ENCODE data around the gene MYH7.

Gene MYH7

GRCh38 chr14:23405096-23405495 is 30.4 kb downstream of the MYH7 start:
- no peak overlapping the region for H3K4me3 ChIP-seq (ENCODE audit: low read depth, low read length)
- TF ChIP-seq MAX (IDR thresholded peaks at IDR 0.05; ENCODE audit: low read depth, low read length), result no peak
- TF ChIP-seq CTCF (IDR thresholded peaks at IDR 0.05; ENCODE audit: low read depth, low read length), result no peak
- TF ChIP-seq POLR2A (IDR thresholded peaks at IDR 0.05; ENCODE audit: extremely low read depth, insufficient read length), result no peak
- no peak for TF ChIP-seq MYC (IDR thresholded peaks at IDR 0.05; ENCODE audit: low read depth, low read length)
- no peak for DNase-seq (ENCODE audit: low read depth)

GRCh38 chr14:23404331-23404900 is 31.0 kb downstream of the MYH7 start:
- TF ChIP-seq MAX (IDR thresholded peaks at IDR 0.05; ENCODE audit: low read depth, low read length) (no peak), POLR2A (IDR thresholded peaks at IDR 0.05; ENCODE audit: extremely low read depth, insufficient read length) (no peak), MYC (IDR thresholded peaks at IDR 0.05; ENCODE audit: low read depth, low read length) (no peak), CTCF (IDR thresholded peaks at IDR 0.05; ENCODE audit: low read depth, low read length) (no peak)
- no peak for DNase-seq (ENCODE audit: low read depth)
- no peak overlapping the region for H3K4me3 ChIP-seq (ENCODE audit: low read depth, low read length)

GRCh38 chr14:23403908-23404307 is 31.6 kb downstream of the MYH7 start:
- no peak overlapping the region for H3K4me3 ChIP-seq (ENCODE audit: low read depth, low read length)
- DNase-seq (ENCODE audit: low read depth), result no peak
- TF ChIP-seq CTCF (IDR thresholded peaks at IDR 0.05; ENCODE audit: low read depth, low read length), result no peak
- no peak for TF ChIP-seq MAX (IDR thresholded peaks at IDR 0.05; ENCODE audit: low read depth, low read length)
- TF ChIP-seq MYC (IDR thresholded peaks at IDR 0.05; ENCODE audit: low read depth, low read length), result no peak
- no peak for TF ChIP-seq POLR2A (IDR thresholded peaks at IDR 0.05; ENCODE audit: extremely low read depth, insufficient read length)

GRCh38 chr14:23403139-23403438 is 32.4 kb downstream of the MYH7 start:
- TF ChIP-seq CTCF (IDR thresholded peaks at IDR 0.05; ENCODE audit: low read depth, low read length), result no peak
- no peak for TF ChIP-seq POLR2A (IDR thresholded peaks at IDR 0.05; ENCODE audit: extremely low read depth, insufficient read length)
- no peak for TF ChIP-seq MYC (IDR thresholded peaks at IDR 0.05; ENCODE audit: low read depth, low read length)
- no peak for TF ChIP-seq MAX (IDR thresholded peaks at IDR 0.05; ENCODE audit: low read depth, low read length)
- DNase-seq (ENCODE audit: low read depth), result no peak
- H3K4me3 ChIP-seq (ENCODE audit: low read depth, low read length), result no peak overlapping the region

GRCh38 chr14:23402296-23403138 is 32.9 kb downstream of the MYH7 start:
- TF ChIP-seq CTCF (IDR thresholded peaks at IDR 0.05; ENCODE audit: low read depth, low read length) (no peak), POLR2A (IDR thresholded peaks at IDR 0.05; ENCODE audit: extremely low read depth, insufficient read length) (no peak), MAX (IDR thresholded peaks at IDR 0.05; ENCODE audit: low read depth, low read length) (no peak), MYC (IDR thresholded peaks at IDR 0.05; ENCODE audit: low read depth, low read length) (no peak)
- DNase-seq (ENCODE audit: low read depth), result no peak
- H3K4me3 ChIP-seq (ENCODE audit: low read depth, low read length), result no peak overlapping the region

Measured in NB4 (cell line).